T-cell (primary cell): ENCODE data around the gene KDM3A. TPM values are rescaled to one million over a fixed set of nuclear protein-coding genes. Genes with fewer than 3 reads are reported as not detected.

Source experiments
- ATAC-seq, 4 experiments: fragments of 200-7000 bp in 3 of 4; fragments of 150-1000 bp in 1 of 4; cut with Tn5 transposase; replicated peaks in 1 of 4; 1 replicate in 3 of 4; 2 replicates in 1 of 4; pipeline ENCODE4 v1.10.0; 2021; ENCODE audit warnings: moderate library complexity in 3 of 4, mild to moderate bottlenecking in 2 of 4, moderate number of reproducible peaks in 1 of 4
- CTCF ChIA-PET, 2 donors: fragments of 300-600 bp; sonication (Branson Sonifier 250); formaldehyde crosslinking; loops; one replicate each; lab custom pipeline; 2022; ENCODE audit warnings: antibody characterized with exemption in 2 of 2; lab: Charles Lee
- POLR2A ChIA-PET, 2 donors: fragments of 300-600 bp; sonication (Branson Sonifier 250); formaldehyde crosslinking; loops; one replicate each; lab custom pipeline; 2022; ENCODE audit warnings: antibody characterized with exemption in 2 of 2; lab: Charles Lee
- DNase-seq, 35 experiments: peaks; one replicate each; pipeline versions ENCODE4 v3.0.0 to v3.0.0-alpha.2; 2013 to 2023
- H3K27ac ChIP-seq: one replicate; pipeline ENCODE4 v1.5.1; 2013; ENCODE audit warnings: low read length
- H3K27me3 ChIP-seq, 2 experiments: replicated peaks in 1 of 2; 1 replicate in 1 of 2; 2 replicates in 1 of 2; pipeline versions ENCODE4 v1.6.1 to v1.7.0; 2013; ENCODE audit warnings: low read length in 1 of 2, mixed read lengths in 1 of 2; ENCODE audit not compliant: control insufficient read depth in 2 of 2, insufficient read depth in 2 of 2; ENCODE audit errors: extremely low read depth in 1 of 2
- H3K36me3 ChIP-seq, 2 donors: 1 replicate in 1 of 2; 2 replicates in 1 of 2; pipeline versions ENCODE4 v1.6.1 to v1.7.0; 2013; ENCODE audit warnings: low read length in 1 of 2; ENCODE audit not compliant: control insufficient read depth in 2 of 2, insufficient read depth in 1 of 2; ENCODE audit errors: extremely low read depth in 1 of 2
- H3K4me1 ChIP-seq, 2 experiments: 1 replicate in 1 of 2; 2 replicates in 1 of 2; pipeline versions ENCODE4 v1.6.1 to v1.7.0; 2013; ENCODE audit warnings: low read length in 2 of 2, mixed read lengths in 1 of 2; ENCODE audit not compliant: insufficient read depth in 2 of 2, control insufficient read depth in 1 of 2; ENCODE audit errors: extremely low read depth in 1 of 2
- H3K4me3 ChIP-seq, 2 donors: 1 replicate in 1 of 2; 2 replicates in 1 of 2; pipeline versions ENCODE4 v1.5.1 to v1.7.0; 2013; ENCODE audit warnings: mild to moderate bottlenecking in 2 of 2, low read length in 1 of 2, moderate library complexity in 1 of 2; ENCODE audit not compliant: control insufficient read depth in 1 of 2; ENCODE audit errors: extremely low read depth in 1 of 2
- H3K9me3 ChIP-seq: 2 replicates; pipeline ENCODE4 v1.7.0; 2013
- H3K27ac Mint-ChIP-seq, 2 donors: one replicate each; pipeline ENCODE4 v1.8.0; 2020 to 2021; ENCODE audit warnings: mild to moderate bottlenecking in 2 of 2, mixed read lengths in 2 of 2
- H3K27me3 Mint-ChIP-seq, 2 donors: one replicate each; pipeline ENCODE4 v1.8.0; 2021 to 2022; ENCODE audit warnings: mixed read lengths in 2 of 2
- H3K36me3 Mint-ChIP-seq: one replicate; pipeline ENCODE4 v1.8.0; 2021; ENCODE audit warnings: mixed read lengths
- H3K4me1 Mint-ChIP-seq, 3 donors: one replicate each; pipeline ENCODE4 v1.8.0; 2020 to 2022; ENCODE audit warnings: mixed read lengths in 3 of 3, mild to moderate bottlenecking in 1 of 3
- H3K4me3 Mint-ChIP-seq, 3 donors: one replicate each; pipeline ENCODE4 v1.8.0; 2020 to 2022; ENCODE audit warnings: mild to moderate bottlenecking in 3 of 3, mixed read lengths in 3 of 3, moderate library complexity in 3 of 3
- H3K9me3 Mint-ChIP-seq, 3 donors: one replicate each; pipeline ENCODE4 v1.8.0; 2020 to 2022; ENCODE audit warnings: mixed read lengths in 3 of 3
- WGBS: methylation state at CpG from one replicate; pipeline ENCODE4 v1.1.5; 2013; ENCODE audit warnings: missing lambda C conversion rate; ENCODE audit not compliant: insufficient coverage; 5-methylcytosine and 5-hydroxymethylcytosine counted together
- total RNA-seq, 35 experiments: library from RNA in 6 of 35; stranded (reverse) in 6 of 35; fragments of 120-200 nt in 1 of 35; gene quantifications; one replicate each; pipeline versions ENCODE4 v1.2.1 to v1.2.4 and lab custom pipeline; 2013 to 2026

Gene KDM3A
- total RNA-seq, 5 donors from 2014 or later (not counting 1 experiment from before 2014, with no cell fraction given): 140 to 168 (median 145) TPM

DNA sequence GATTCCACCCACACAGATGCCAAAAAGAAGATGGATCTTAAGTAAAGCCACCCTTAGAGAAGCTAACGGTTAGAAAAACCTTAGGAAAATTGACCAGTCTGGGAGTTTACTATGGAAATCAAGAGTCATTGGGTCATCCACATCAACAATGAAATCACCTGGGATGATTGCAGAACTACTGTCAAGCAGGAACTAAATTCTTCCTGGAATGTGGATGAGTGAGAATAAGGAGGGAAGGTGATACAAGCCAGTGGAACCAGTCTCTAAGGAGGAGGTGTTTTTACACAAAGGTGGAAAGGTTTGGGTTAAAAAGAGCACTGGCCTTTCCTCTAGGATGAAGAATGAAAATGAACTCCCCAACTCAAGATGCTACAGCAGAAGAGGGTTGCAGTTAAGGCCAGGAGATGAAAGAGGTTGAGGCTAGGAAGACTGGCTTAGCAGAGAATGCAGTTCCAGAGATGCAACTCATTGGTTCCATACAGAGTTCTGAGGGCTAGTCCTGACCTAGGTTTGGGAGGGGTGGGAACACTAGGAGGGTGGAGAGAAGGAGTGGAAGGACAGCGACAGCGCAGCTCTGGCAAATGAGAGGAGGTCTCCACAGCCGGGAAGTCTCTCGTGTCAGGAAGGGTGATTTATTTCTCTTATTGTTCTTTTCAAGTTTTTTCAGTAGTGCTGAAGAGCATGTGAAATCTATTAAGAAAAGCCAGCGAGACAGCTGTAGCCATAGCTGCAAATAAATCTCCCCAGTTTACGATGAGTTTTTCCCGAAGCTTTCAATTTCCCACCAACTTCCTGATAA lies 27.7 kb upstream of the KDM3A start:
- no peak overlapping the region for H3K4me3 ChIP-seq
- DNase-seq (no peak), ATAC-seq (no peak)
- no peak overlapping the region for H3K27ac Mint-ChIP-seq
- peaks cover 0 to 6% (median 3%) of the 10 kb centered on the region in 3 donors for H3K4me1 Mint-ChIP-seq
- peaks cover 0 to 7% (median 0%) of the 10 kb centered on the region in 3 donors for H3K9me3 Mint-ChIP-seq
- no peak overlapping the region for H3K27ac ChIP-seq
- ChIA-PET POLR2A (interaction anchor here in 1 of 2 donors (0.6 kb wide), 1 partner anchor 54 kb away, joined by 3 read pairs; no protein-coding TSS in a partner anchor), CTCF (no interaction called here)
- H3K36me3 Mint-ChIP-seq: no peaks in the 10 kb centered on the region
- no peaks in the 10 kb centered on the region for H3K9me3 ChIP-seq
- WGBS: 58% methylated on average over 2 of the region's 8 CpGs
- peaks cover 0 to 19% of the 10 kb centered on the region in 2 experiments for H3K27me3 ChIP-seq
- H3K27me3 Mint-ChIP-seq: peaks cover 25 to 39% of the 10 kb centered on the region in 2 donors
- H3K4me1 ChIP-seq: peaks cover 0 to 2% of the 10 kb centered on the region in 2 experiments
- H3K4me3 Mint-ChIP-seq: no peak overlapping the region
- H3K36me3 ChIP-seq: no peaks in the 10 kb centered on the region

GRCh38 chr2:86414996-86415395 lies 26.2 kb upstream of the KDM3A start:
- no peak overlapping the region for H3K27ac Mint-ChIP-seq

DNA sequence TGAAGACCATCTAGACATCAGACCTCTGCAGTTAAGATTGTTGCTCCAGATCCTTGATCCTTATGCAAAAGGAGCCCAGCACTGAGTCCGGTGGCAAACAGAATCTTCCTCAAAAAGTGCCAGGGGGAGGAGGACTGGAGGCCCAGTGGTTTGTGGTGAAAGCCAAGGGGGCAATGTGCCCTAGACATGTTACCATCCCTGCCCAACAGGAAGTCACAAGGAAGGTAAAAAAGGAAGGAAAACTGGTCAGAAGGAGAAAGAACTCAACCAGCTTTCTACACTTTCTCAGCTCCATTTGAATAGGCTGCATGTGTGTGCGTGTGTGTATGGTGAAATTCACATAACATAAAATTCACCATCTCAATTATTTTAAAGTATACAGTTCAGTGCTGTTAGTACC lies 25.0 kb upstream of the KDM3A start:
- WGBS: no CpG with 5 or more reads among the region's 2 CpGs
- Mint-ChIP-seq H3K27me3 (peaks cover 34 to 40% of the 10 kb centered on the region in 2 donors), H3K4me3 (no peak overlapping the region), H3K4me1 (peaks cover 0 to 6% (median 3%) of the 10 kb centered on the region in 3 donors), H3K27ac (no peak overlapping the region), H3K9me3 (peaks cover 0 to 3% (median 0%) of the 10 kb centered on the region in 3 donors), H3K36me3 (no peaks in the 10 kb centered on the region)
- ATAC-seq (no peak), DNase-seq (no peak)
- no peaks in the 10 kb centered on the region for H3K36me3 ChIP-seq
- H3K4me3 ChIP-seq: no peak overlapping the region
- ChIA-PET POLR2A (no interaction called here), CTCF (no interaction called here)
- H3K27me3 ChIP-seq: peaks cover 0 to 15% of the 10 kb centered on the region in 2 experiments
- no peaks in the 10 kb centered on the region for H3K9me3 ChIP-seq
- H3K27ac ChIP-seq: no peak overlapping the region
- peaks cover 0 to 2% of the 10 kb centered on the region in 2 experiments for H3K4me1 ChIP-seq

More at GRCh38 chr2:86414996-86415395, 26.2 kb upstream of the KDM3A start:
- Histone ChIP-seq H3K36me3 (no peaks in the 10 kb centered on the region), H3K27ac (no peak overlapping the region), H3K9me3 (no peaks in the 10 kb centered on the region), H3K4me1 (peaks cover 0 to 2% of the 10 kb centered on the region in 2 experiments), H3K4me3 (no peak overlapping the region), H3K27me3 (peaks cover 0 to 15% of the 10 kb centered on the region in 2 experiments)
- ChIA-PET POLR2A (no interaction called here), CTCF (no interaction called here)
- Mint-ChIP-seq H3K4me1 (peaks cover 0 to 6% (median 3%) of the 10 kb centered on the region in 3 donors), H3K36me3 (no peaks in the 10 kb centered on the region), H3K9me3 (peaks cover 0 to 7% (median 0%) of the 10 kb centered on the region in 3 donors), H3K27me3 (peaks cover 29 to 35% of the 10 kb centered on the region in 2 donors), H3K4me3 (no peak overlapping the region)
- 58% methylated on average over 1 of the region's 3 CpGs for WGBS
- DNase-seq (no peak), ATAC-seq (no peak)

DNA sequence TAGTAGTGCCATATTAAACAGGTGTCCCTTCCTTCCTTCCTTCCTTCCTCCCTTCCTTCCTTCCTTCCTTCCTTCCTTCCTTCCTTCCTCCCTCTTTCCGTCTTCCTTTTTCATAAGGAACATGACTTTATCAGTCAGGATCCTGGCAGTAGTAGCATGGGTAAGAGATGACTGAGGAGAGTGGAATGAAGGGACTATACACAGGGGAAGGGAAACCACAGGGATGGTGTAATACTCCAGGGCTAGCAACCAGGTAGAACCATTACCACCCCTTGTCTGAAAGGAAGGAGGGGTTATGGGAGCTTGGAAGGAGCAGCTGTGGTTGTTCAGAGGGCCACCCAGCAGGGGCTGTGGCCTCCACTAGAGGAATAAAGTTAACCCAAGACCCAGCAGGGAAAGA lies 23.2 kb upstream of the KDM3A start:
- ChIA-PET POLR2A (no interaction called here), CTCF (no interaction called here)
- ATAC-seq (no peak), DNase-seq (no peak)
- Histone ChIP-seq H3K27ac (no peak overlapping the region), H3K36me3 (no peaks in the 10 kb centered on the region), H3K4me3 (no peak overlapping the region), H3K4me1 (peaks cover 0 to 2% of the 10 kb centered on the region in 2 experiments), H3K9me3 (no peaks in the 10 kb centered on the region), H3K27me3 (peaks cover 0 to 8% of the 10 kb centered on the region in 2 experiments)
- H3K9me3 Mint-ChIP-seq: peaks cover 4 to 9% (median 5%) of the 10 kb centered on the region in 3 donors
- H3K4me3 Mint-ChIP-seq: no peak overlapping the region
- H3K4me1 Mint-ChIP-seq: peaks cover 0 to 6% (median 3%) of the 10 kb centered on the region in 3 donors
- peaks cover 23 to 36% of the 10 kb centered on the region in 2 donors for H3K27me3 Mint-ChIP-seq
- WGBS: no CpG with 5 or more reads among the region's 1 CpG
- H3K27ac Mint-ChIP-seq: no peak overlapping the region
- H3K36me3 Mint-ChIP-seq: peaks cover 2% of the 10 kb centered on the region

DNA sequence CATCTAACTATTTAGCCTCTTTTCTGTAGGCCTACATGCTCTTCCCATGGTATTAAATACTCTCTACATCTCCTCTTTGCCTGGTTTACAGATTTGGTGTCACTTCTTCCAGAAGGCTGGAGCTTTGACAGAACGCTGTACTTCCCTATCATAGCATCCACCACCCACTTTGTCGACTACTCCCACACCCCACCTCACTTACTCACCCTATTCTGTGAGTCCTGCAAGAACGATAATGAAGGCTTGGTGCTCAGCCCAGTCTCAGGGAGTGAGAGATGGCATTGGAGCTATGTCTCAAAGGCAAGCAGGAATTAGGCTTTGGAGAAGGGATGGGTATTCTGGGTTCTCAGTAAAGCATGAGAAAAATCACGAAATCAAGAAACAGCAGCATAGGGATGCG lies 20.3 kb upstream of the KDM3A start:
- no peak overlapping the region for H3K4me3 ChIP-seq
- Mint-ChIP-seq H3K27ac (no peak overlapping the region), H3K27me3 (peaks cover 17 to 41% of the 10 kb centered on the region in 2 donors), H3K36me3 (peaks cover 2% of the 10 kb centered on the region), H3K9me3 (peaks cover 4 to 9% (median 5%) of the 10 kb centered on the region in 3 donors), H3K4me3 (no peak overlapping the region), H3K4me1 (peaks cover 0 to 2% (median 0%) of the 10 kb centered on the region in 3 donors)
- DNase-seq: no peak
- CTCF ChIA-PET: interaction anchor here in 1 of 2 donors (0.6 kb wide), 1 partner anchor 33 kb away, joined by 3 read pairs; no protein-coding TSS in a partner anchor
- peaks cover 0 to 4% of the 10 kb centered on the region in 2 experiments for H3K27me3 ChIP-seq
- no peaks in the 10 kb centered on the region for H3K9me3 ChIP-seq
- H3K36me3 ChIP-seq: no peaks in the 10 kb centered on the region
- 87% methylated on average over 3 of the region's 5 CpGs for WGBS
- POLR2A ChIA-PET: no interaction called here
- H3K4me1 ChIP-seq: no peaks in the 10 kb centered on the region
- ATAC-seq: no peak
- no peak overlapping the region for H3K27ac ChIP-seq

DNA sequence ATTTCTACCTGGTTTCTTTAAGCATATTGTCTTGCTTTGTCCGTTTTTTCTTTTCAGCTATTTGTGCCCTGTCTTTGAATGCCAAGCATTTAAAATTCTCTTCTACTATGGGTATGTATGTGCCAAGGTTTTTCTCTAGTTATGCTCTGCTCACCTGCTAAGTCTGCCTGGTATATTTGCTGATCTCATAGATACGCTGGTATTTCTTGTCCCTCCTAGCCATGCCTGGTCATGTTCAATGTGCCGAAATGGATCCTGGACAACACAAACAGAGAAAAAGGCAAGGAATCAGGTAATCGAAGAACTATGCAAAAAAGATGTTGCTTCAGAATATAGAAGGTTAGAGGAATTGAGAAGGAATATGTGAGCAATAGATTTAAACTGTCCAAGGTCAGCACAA lies 14.9 kb upstream of the KDM3A start:
- POLR2A ChIA-PET: no interaction called here
- Mint-ChIP-seq H3K4me1 (no peaks in the 10 kb centered on the region), H3K27me3 (peaks cover 7 to 41% of the 10 kb centered on the region in 2 donors), H3K27ac (no peak overlapping the region), H3K4me3 (no peak overlapping the region), H3K9me3 (peaks cover 5 to 23% (median 8%) of the 10 kb centered on the region in 3 donors), H3K36me3 (peaks cover 2% of the 10 kb centered on the region)
- CTCF ChIA-PET: no interaction called here
- DNase-seq (no peak), ATAC-seq (no peak)
- H3K9me3 ChIP-seq: no peaks in the 10 kb centered on the region
- H3K27me3 ChIP-seq: peaks cover 0 to 7% of the 10 kb centered on the region in 2 experiments
- no peaks in the 10 kb centered on the region for H3K4me1 ChIP-seq
- H3K4me3 ChIP-seq: no peak overlapping the region
- no peak overlapping the region for H3K27ac ChIP-seq
- WGBS: 97% methylated on average over 3 of the region's 4 CpGs
- H3K36me3 ChIP-seq: no peaks in the 10 kb centered on the region
